ENCODE data around the gene CD101. TPM values are rescaled to one million over a fixed set of nuclear protein-coding genes. Genes with fewer than 3 reads are reported as not detected.
A peak's percentile ranks its signal among the peaks of the same experiment; 100 is the strongest.

CD101 gene
- total and polyA plus RNA-seq, 2 experiments from 2014 or later, result 1.2 to 1.3 TPM

DNA sequence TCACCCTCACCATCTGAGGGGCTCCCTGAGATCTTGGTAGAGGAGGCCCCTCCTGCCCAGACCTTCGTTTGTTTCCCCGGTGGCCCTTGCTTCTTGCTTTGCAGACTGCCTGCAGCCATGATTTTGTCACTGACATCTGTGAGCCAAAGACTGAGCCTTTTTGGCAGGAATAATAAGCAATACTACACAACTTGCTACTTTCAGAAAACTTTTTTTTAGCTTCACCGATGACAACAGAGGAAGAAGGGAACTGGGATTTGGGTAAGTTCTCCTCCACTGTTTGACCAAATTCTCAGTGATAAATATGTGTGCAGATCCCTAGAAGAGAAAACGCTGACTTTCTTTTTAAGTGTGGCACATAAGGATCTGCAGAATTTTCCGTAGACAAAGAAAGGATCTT, 11.7 kb upstream of the CD101 start (continued):
- TF ChIP-seq, protein P1, sequence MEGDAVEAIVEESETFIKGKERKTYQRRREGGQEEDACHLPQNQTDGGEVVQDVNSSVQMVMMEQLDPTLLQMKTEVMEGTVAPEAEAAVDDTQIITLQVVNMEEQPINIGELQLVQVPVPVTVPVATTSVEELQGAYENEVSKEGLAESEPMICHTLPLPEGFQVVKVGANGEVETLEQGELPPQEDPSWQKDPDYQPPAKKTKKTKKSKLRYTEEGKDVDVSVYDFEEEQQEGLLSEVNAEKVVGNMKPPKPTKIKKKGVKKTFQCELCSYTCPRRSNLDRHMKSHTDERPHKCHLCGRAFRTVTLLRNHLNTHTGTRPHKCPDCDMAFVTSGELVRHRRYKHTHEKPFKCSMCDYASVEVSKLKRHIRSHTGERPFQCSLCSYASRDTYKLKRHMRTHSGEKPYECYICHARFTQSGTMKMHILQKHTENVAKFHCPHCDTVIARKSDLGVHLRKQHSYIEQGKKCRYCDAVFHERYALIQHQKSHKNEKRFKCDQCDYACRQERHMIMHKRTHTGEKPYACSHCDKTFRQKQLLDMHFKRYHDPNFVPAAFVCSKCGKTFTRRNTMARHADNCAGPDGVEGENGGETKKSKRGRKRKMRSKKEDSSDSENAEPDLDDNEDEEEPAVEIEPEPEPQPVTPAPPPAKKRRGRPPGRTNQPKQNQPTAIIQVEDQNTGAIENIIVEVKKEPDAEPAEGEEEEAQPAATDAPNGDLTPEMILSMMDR (conservative IDR thresholded peaks at IDR 0.05; ENCODE audit: low read depth in 2 of 2), result no peak

DNA sequence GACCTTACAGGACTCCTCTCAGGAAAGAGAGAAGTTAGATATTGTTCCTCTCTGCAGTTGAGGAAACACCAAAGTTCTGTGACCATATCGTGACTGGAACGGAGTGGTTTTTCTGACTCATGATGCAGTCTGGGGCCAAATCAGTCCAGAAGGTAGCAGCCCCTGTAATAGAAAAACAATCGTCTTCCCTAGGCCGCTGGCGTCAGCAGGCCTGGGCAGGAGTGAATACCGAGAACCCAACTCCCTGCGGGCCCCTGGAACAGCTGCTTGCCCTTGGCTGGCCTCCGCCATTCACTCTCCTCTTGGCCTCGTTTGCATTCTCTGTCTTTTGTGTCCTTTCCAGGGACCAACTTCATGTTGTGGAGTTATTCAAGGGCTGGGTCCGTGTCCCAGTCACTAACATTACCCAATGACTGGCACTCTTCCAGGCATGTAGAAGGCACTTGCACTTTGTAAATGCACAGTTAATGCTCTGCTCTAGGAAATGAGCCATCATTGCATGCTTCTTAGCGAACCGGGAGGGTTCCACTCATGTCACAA, 10.9 kb upstream of the CD101 start:
- H3F3A ChIP-seq (replicated peaks; ENCODE audit: low read depth), result no peaks in the 10 kb centered on the region
- peaks cover 28% of the 10 kb centered on the region for H3K4me1 Mint-ChIP-seq
- H4K20me1 ChIP-seq (replicated peaks; ENCODE audit: insufficient read depth), result 0 out of 2 replicates have a peak, but pooled peaks cover 4% of the 10 kb centered on the region
- H3K27ac Mint-ChIP-seq, result no peak overlapping the region
- no peak overlapping the region for H3K4me2 ChIP-seq
- H3K36me3 ChIP-seq (ENCODE audit: insufficient read depth), result no peaks in the 10 kb centered on the region; the same call in 1 of the 2 replicates
- no peaks in the 10 kb centered on the region for H3K4me1 ChIP-seq (ENCODE audit: insufficient read depth)
- no peak overlapping the region for H3K4me3 ChIP-seq
- H3K27ac ChIP-seq (ENCODE audit: low read depth), result no peak overlapping the region
- no peaks in the 10 kb centered on the region; the same call in 1 of the 2 replicates for H3K79me2 ChIP-seq (replicated peaks; ENCODE audit: insufficient read depth)
- peaks cover 8% of the 10 kb centered on the region for H3K27me3 Mint-ChIP-seq (ENCODE audit: insufficient read depth, low read depth, poor library complexity)
- DNase-seq (ENCODE audit: low spot score), result no peak
- no peak overlapping the region for H3K4me3 Mint-ChIP-seq
- no peaks in the 10 kb centered on the region for H3K27me3 ChIP-seq (ENCODE audit: insufficient read depth)
- peak; percentile 34 for ATAC-seq
- H2AFZ ChIP-seq, result no peak overlapping the region
- no peaks in the 10 kb centered on the region for H3K9me3 Mint-ChIP-seq
- peaks cover 10% of the 10 kb centered on the region; the same call in 1 of the 2 replicates for H3K9me2 ChIP-seq (ENCODE audit: insufficient read depth)
- peaks cover 50% of the 10 kb centered on the region for H3K36me3 Mint-ChIP-seq (ENCODE audit: low read depth)
- TF ChIP-seq POLR2AphosphoS5 (IDR thresholded peaks at IDR 0.05; ENCODE audit: low read depth), result no peak
- no peak for TF ChIP-seq NANOG (IDR thresholded peaks at IDR 0.05; ENCODE audit: borderline replicate concordance)
- TF ChIP-seq EZH2 (IDR thresholded peaks at IDR 0.05; ENCODE audit: low read depth, unreplicated experiment), result no peak
- TF ChIP-seq STAT1 (IDR thresholded peaks at IDR 0.05; ENCODE audit: unreplicated experiment), result no peak
- TF ChIP-seq JUNB (IDR thresholded peaks at IDR 0.05; ENCODE audit: unreplicated experiment), result no peak
- TF ChIP-seq, protein P2, sequence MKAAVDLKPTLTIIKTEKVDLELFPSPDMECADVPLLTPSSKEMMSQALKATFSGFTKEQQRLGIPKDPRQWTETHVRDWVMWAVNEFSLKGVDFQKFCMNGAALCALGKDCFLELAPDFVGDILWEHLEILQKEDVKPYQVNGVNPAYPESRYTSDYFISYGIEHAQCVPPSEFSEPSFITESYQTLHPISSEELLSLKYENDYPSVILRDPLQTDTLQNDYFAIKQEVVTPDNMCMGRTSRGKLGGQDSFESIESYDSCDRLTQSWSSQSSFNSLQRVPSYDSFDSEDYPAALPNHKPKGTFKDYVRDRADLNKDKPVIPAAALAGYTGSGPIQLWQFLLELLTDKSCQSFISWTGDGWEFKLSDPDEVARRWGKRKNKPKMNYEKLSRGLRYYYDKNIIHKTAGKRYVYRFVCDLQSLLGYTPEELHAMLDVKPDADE (IDR thresholded peaks at IDR 0.05), result no peak
- no peak for TF ChIP-seq ZNF114 (CRISPR knock-in tag; IDR thresholded peaks at IDR 0.05)
- no peak for TF ChIP-seq EZH2phosphoT487 (IDR thresholded peaks at IDR 0.05; ENCODE audit: unreplicated experiment)
- no peak for TF ChIP-seq CREB1 (CRISPR knock-in tag; IDR thresholded peaks at IDR 0.05; ENCODE audit: low read depth)
- TF ChIP-seq, protein P3, sequence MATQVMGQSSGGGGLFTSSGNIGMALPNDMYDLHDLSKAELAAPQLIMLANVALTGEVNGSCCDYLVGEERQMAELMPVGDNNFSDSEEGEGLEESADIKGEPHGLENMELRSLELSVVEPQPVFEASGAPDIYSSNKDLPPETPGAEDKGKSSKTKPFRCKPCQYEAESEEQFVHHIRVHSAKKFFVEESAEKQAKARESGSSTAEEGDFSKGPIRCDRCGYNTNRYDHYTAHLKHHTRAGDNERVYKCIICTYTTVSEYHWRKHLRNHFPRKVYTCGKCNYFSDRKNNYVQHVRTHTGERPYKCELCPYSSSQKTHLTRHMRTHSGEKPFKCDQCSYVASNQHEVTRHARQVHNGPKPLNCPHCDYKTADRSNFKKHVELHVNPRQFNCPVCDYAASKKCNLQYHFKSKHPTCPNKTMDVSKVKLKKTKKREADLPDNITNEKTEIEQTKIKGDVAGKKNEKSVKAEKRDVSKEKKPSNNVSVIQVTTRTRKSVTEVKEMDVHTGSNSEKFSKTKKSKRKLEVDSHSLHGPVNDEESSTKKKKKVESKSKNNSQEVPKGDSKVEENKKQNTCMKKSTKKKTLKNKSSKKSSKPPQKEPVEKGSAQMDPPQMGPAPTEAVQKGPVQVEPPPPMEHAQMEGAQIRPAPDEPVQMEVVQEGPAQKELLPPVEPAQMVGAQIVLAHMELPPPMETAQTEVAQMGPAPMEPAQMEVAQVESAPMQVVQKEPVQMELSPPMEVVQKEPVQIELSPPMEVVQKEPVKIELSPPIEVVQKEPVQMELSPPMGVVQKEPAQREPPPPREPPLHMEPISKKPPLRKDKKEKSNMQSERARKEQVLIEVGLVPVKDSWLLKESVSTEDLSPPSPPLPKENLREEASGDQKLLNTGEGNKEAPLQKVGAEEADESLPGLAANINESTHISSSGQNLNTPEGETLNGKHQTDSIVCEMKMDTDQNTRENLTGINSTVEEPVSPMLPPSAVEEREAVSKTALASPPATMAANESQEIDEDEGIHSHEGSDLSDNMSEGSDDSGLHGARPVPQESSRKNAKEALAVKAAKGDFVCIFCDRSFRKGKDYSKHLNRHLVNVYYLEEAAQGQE (IDR thresholded peaks at IDR 0.05; ENCODE audit: unreplicated experiment), result no peak
- TF ChIP-seq ZNF331 (CRISPR knock-in tag; IDR thresholded peaks at IDR 0.05; ENCODE audit: low read depth), result no peak
- TF ChIP-seq, protein P4, sequence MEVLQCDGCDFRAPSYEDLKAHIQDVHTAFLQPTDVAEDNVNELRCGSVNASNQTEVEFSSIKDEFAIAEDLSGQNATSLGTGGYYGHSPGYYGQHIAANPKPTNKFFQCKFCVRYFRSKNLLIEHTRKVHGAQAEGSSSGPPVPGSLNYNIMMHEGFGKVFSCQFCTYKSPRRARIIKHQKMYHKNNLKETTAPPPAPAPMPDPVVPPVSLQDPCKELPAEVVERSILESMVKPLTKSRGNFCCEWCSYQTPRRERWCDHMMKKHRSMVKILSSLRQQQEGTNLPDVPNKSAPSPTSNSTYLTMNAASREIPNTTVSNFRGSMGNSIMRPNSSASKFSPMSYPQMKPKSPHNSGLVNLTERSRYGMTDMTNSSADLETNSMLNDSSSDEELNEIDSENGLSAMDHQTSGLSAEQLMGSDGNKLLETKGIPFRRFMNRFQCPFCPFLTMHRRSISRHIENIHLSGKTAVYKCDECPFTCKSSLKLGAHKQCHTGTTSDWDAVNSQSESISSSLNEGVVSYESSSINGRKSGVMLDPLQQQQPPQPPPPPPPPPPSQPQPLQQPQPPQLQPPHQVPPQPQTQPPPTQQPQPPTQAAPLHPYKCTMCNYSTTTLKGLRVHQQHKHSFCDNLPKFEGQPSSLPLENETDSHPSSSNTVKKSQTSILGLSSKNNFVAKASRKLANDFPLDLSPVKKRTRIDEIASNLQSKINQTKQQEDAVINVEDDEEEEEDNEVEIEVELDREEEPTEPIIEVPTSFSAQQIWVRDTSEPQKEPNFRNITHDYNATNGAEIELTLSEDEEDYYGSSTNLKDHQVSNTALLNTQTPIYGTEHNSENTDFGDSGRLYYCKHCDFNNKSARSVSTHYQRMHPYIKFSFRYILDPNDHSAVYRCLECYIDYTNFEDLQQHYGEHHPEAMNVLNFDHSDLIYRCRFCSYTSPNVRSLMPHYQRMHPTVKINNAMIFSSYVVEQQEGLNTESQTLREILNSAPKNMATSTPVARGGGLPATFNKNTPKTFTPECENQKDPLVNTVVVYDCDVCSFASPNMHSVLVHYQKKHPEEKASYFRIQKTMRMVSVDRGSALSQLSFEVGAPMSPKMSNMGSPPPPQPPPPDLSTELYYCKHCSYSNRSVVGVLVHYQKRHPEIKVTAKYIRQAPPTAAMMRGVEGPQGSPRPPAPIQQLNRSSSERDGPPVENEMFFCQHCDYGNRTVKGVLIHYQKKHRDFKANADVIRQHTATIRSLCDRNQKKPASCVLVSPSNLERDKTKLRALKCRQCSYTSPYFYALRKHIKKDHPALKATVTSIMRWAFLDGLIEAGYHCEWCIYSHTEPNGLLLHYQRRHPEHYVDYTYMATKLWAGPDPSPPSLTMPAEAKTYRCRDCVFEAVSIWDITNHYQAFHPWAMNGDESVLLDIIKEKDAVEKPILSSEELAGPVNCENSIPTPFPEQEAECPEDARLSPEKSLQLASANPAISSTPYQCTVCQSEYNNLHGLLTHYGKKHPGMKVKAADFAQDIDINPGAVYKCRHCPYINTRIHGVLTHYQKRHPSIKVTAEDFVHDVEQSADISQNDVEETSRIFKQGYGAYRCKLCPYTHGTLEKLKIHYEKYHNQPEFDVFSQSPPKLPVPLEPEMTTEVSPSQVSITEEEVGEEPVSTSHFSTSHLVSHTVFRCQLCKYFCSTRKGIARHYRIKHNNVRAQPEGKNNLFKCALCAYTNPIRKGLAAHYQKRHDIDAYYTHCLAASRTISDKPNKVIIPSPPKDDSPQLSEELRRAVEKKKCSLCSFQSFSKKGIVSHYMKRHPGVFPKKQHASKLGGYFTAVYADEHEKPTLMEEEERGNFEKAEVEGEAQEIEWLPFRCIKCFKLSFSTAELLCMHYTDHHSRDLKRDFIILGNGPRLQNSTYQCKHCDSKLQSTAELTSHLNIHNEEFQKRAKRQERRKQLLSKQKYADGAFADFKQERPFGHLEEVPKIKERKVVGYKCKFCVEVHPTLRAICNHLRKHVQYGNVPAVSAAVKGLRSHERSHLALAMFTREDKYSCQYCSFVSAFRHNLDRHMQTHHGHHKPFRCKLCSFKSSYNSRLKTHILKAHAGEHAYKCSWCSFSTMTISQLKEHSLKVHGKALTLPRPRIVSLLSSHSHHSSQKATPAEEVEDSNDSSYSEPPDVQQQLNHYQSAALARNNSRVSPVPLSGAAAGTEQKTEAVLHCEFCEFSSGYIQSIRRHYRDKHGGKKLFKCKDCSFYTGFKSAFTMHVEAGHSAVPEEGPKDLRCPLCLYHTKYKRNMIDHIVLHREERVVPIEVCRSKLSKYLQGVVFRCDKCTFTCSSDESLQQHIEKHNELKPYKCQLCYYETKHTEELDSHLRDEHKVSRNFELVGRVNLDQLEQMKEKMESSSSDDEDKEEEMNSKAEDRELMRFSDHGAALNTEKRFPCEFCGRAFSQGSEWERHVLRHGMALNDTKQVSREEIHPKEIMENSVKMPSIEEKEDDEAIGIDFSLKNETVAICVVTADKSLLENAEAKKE (CRISPR knock-in tag; IDR thresholded peaks at IDR 0.05), result no peak

Measured in GM23338 (cell line).